Forelimb muscle (tissue), 1 donor: ENCODE measurements around the gene ZNF329. TPM values are rescaled to one million over a fixed set of nuclear protein-coding genes. Genes with fewer than 3 reads are reported as not detected.

ENCODE experiments used
- DNase-seq: peaks from one replicate; pipeline ENCODE4 v3.0.0-alpha.2; 2013; ENCODE audit warnings: low read depth
- polyA plus RNA-seq: library from polyadenylated mRNA; unstranded; fragments of 120-200 nt; gene quantifications from one replicate; pipeline ENCODE4 v1.2.1, GENCODE V29; 2013; ENCODE audit not compliant: insufficient read length

Gene ZNF329
- polyA plus RNA-seq, 1 donor: 10.6 TPM

GRCh38 chr19:58118979-58119733, 31.4 kb downstream of the ZNF329 start:
- DNase-seq: no peak

GRCh38 chr19:58117841-58118575, 32.6 kb downstream of the ZNF329 start:
- DNase-seq: no peak

GRCh38 chr19:58108546-58108817, 42.1 kb downstream of the ZNF329 start:
- no peak for DNase-seq

GRCh38 chr19:58107778-58108545, 42.6 kb downstream of the ZNF329 start:
- DNase-seq: no peak

GRCh38 chr19:58098682-58098998, 51.9 kb downstream of the ZNF329 start:
- DNase-seq: no peak

GRCh38 chr19:58097781-58098681, 52.6 kb downstream of the ZNF329 start, which contains the start of gene ZSCAN18:
Gene ZSCAN18 (minus strand): TSS chr19:58098231. CDS start chr19:58090267, 7,964 bp downstream.
- peak; percentile 92 for DNase-seq

GRCh38 chr19:58097349-58097748, 53.2 kb downstream of the ZNF329 start:
- DNase-seq: no peak

GRCh38 chr19:58096884-58097283, 53.7 kb downstream of the ZNF329 start:
- DNase-seq: no peak

- no peak for DNase-seq
Observed at GRCh38 chr19:58095328-58095727, 55.3 kb downstream of the ZNF329 start.

GRCh38 chr19:58093071-58093470, 57.5 kb downstream of the ZNF329 start:
- DNase-seq: no peak

- no peak for DNase-seq
Observed at GRCh38 chr19:58091251-58091995, 59.2 kb downstream of the ZNF329 start.

- DNase-seq: no peak
Observed at GRCh38 chr19:58089846-58090245, 60.7 kb downstream of the ZNF329 start.

- DNase-seq: no peak
Observed at GRCh38 chr19:58088521-58089052, 62.0 kb downstream of the ZNF329 start.

- no peak for DNase-seq
Observed at GRCh38 chr19:58086825-58087710, 63.5 kb downstream of the ZNF329 start.

- no peak for DNase-seq
Observed at GRCh38 chr19:58085348-58085875, 65.2 kb downstream of the ZNF329 start.

- no peak for DNase-seq
Observed at GRCh38 chr19:58084596-58085347, 65.8 kb downstream of the ZNF329 start.

GRCh38 chr19:58083021-58083420, 67.6 kb downstream of the ZNF329 start:
- no peak for DNase-seq

- DNase-seq: no peak
Observed at GRCh38 chr19:58079792-58080191, 70.8 kb downstream of the ZNF329 start.
